K562 (cell line): ENCODE results near the gene GAL3ST3. TPM values are rescaled to one million over a fixed set of nuclear protein-coding genes. Genes with fewer than 3 reads are reported as not detected.

Experiments
- DLX4 ChIP-seq: fragments of 250-450 bp; sonication (Bioruptor Pico); IDR thresholded peaks from 2 replicates; pipeline ENCODE4 v1.6.1; 2021; ENCODE audit warnings: mild to moderate bottlenecking
- SOX6 ChIP-seq: fragments of 450-650 bp; IDR thresholded peaks from 2 replicates; pipeline ENCODE4 v1.6.1; 2014; ENCODE audit warnings: mild to moderate bottlenecking
- ZBTB40 ChIP-seq, 2 experiments: fragments of 450-650 bp in 1 of 2; sonication (generic) in 1 of 2; formaldehyde crosslinking in 1 of 2; IDR thresholded peaks; 2 replicates each; pipeline versions ENCODE4 v1.7.1 to v1.9.0; 2016 to 2022; ENCODE audit warnings: inconsistent platforms in 1 of 2, mild to moderate bottlenecking in 1 of 2, missing genetic modification reagents in 1 of 2
- polyA plus RNA-seq, 8 experiments: library from polyadenylated mRNA; depleted of rRNA in 4 of 8; stranded (reverse) in 5 of 8; unstranded in 3 of 8; fragments of >200 nt; fragmentation: Nextera tagmentation in 2 of 8; fragmentation: Illumina TruSeq in 1 of 8; extraction: Ambion mirVana in 2 of 8; extraction: Trizol in 1 of 8; gene quantifications; 2 replicates each; pipeline versions ENCODE4 v1.2.1 to v1.2.3, GENCODE V29; 2011 to 2014; ENCODE audit warnings: inconsistent platforms in 1 of 8, missing spikeins in 1 of 8
- total RNA-seq, 7 experiments: library from RNA; depleted of rRNA in 6 of 7; stranded (reverse); fragments of >200 nt in 6 of 7; fragmentation: Illumina TruSeq in 2 of 7; extraction: Trizol in 2 of 7; gene quantifications; 2 replicates each; pipeline versions ENCODE4 v1.2.1 to v1.2.3, GENCODE V29; 2011 to 2021; ENCODE audit warnings: low replicate concordance in 1 of 7

The GAL3ST3 gene
- total and polyA plus RNA-seq, 9 of the 15 experiments (the other 6 are each of a cell fraction or from before 2014, with no cell fraction given): not detected

DNA sequence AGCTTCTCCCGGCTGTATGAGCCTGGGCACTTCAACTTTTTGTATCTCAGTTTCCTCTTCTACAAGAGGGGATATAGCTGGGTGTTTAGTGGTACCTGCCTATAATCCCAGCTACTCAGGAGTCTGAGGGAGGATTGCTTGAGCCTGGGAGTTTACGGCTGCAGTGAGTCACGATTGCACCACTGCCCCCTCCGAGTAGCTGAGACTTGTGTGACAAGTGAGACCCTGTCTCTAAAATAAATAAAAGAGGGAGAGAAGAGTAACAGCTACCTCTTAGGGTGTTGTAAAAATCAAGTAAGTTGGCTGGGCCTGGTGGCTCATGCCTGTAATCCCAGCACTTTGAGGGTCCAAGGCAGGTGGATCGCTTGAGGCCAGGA is 12.6 kb downstream of the GAL3ST3 start (continued):
- no peak for TF ChIP-seq ZBTB40 (IDR thresholded peaks at IDR 0.05)
- no peak for TF ChIP-seq ZBTB40 (CRISPR knock-in tag; IDR thresholded peaks at IDR 0.05)
- no peak for TF ChIP-seq SOX6
- no peak for TF ChIP-seq DLX4 (CRISPR knock-in tag)
